ENCODE results near the gene TSPAN1.

DNA sequence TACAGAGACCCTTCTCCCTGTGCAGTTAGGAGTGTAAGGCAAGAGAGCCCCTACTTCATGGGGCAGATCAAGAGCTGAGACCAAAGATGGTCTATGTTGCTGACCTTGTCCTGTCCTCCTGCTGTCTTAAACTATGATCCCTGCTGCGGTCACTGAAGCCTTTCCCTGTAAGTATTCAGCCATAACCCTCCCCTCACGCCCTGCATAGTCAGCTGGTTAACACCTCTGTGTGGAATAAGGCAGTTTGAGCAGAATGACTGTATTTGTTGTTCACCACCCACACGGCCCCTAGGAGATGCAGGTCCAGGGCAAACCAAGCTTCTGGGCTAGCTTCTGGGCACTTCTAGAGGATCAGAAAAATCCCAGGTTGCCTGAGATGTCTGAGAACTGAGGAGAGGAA, 356 bp downstream of the TSPAN1 start:
- TF ChIP-seq ZBTB8A (CRISPR knock-in tag; IDR thresholded peaks at IDR 0.05; ENCODE audit: borderline replicate concordance, low read depth) (no peak), EP300 (IDR thresholded peaks at IDR 0.05; ENCODE audit: low read depth in 2 of 2, low read length in 2 of 2) (no peak), EP300 (CRISPR knock-in tag; IDR thresholded peaks at IDR 0.05; ENCODE audit: borderline replicate concordance) (no peak), GABPB1 (CRISPR knock-in tag; IDR thresholded peaks at IDR 0.05) (no peak), SPEN (CRISPR knock-in tag; IDR thresholded peaks at IDR 0.05; ENCODE audit: low read depth) (no peak), POLR2A (IDR thresholded peaks at IDR 0.05; ENCODE audit: insufficient read depth in 1 of 2, low read depth in 2 of 2, low read length in 2 of 2) (no peak), ZNF720 (CRISPR knock-in tag; IDR thresholded peaks at IDR 0.05) (no peak), RAD51 (IDR thresholded peaks at IDR 0.05; ENCODE audit: borderline replicate concordance) (no peak), ZNF207 (IDR thresholded peaks at IDR 0.05; ENCODE audit: borderline replicate concordance) (no peak), CBX5 (CRISPR knock-in tag; IDR thresholded peaks at IDR 0.05; ENCODE audit: borderline replicate concordance) (no peak), TRIM24 (CRISPR knock-in tag; IDR thresholded peaks at IDR 0.05) (no peak), YY1 (IDR thresholded peaks at IDR 0.05; ENCODE audit: insufficient read depth, insufficient replicate concordance, low read depth, low read length) (no peak)
- TF ChIP-seq, protein P1, sequence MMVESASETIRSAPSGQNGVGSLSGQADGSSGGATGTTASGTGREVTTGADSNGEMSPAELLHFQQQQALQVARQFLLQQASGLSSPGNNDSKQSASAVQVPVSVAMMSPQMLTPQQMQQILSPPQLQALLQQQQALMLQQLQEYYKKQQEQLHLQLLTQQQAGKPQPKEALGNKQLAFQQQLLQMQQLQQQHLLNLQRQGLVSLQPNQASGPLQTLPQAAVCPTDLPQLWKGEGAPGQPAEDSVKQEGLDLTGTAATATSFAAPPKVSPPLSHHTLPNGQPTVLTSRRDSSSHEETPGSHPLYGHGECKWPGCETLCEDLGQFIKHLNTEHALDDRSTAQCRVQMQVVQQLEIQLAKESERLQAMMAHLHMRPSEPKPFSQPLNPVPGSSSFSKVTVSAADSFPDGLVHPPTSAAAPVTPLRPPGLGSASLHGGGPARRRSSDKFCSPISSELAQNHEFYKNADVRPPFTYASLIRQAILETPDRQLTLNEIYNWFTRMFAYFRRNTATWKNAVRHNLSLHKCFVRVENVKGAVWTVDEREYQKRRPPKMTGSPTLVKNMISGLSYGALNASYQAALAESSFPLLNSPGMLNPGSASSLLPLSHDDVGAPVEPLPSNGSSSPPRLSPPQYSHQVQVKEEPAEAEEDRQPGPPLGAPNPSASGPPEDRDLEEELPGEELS (CRISPR knock-in tag; IDR thresholded peaks at IDR 0.05) = no peak
- TF ChIP-seq, protein P2, sequence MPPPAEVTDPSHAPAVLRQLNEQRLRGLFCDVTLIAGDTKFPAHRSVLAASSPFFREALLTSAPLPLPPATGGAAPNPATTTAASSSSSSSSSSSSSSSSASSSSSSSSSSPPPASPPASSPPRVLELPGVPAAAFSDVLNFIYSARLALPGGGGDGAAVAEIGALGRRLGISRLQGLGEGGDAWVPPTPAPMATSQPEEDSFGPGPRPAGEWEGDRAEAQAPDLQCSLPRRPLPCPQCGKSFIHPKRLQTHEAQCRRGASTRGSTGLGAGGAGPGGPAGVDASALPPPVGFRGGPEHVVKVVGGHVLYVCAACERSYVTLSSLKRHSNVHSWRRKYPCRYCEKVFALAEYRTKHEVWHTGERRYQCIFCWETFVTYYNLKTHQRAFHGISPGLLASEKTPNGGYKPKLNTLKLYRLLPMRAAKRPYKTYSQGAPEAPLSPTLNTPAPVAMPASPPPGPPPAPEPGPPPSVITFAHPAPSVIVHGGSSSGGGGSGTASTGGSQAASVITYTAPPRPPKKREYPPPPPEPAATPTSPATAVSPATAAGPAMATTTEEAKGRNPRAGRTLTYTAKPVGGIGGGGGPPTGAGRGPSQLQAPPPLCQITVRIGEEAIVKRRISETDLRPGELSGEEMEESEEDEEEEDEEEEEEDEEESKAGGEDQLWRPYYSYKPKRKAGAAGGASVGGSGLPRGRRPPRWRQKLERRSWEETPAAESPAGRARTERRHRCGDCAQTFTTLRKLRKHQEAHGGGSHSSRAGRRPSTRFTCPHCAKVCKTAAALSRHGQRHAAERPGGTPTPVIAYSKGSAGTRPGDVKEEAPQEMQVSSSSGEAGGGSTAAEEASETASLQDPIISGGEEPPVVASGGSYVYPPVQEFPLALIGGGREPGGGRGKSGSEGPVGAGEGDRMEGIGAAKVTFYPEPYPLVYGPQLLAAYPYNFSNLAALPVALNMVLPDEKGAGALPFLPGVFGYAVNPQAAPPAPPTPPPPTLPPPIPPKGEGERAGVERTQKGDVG (CRISPR knock-in tag; IDR thresholded peaks at IDR 0.05; ENCODE audit: borderline replicate concordance) = no peak
- TF ChIP-seq, protein P3, sequence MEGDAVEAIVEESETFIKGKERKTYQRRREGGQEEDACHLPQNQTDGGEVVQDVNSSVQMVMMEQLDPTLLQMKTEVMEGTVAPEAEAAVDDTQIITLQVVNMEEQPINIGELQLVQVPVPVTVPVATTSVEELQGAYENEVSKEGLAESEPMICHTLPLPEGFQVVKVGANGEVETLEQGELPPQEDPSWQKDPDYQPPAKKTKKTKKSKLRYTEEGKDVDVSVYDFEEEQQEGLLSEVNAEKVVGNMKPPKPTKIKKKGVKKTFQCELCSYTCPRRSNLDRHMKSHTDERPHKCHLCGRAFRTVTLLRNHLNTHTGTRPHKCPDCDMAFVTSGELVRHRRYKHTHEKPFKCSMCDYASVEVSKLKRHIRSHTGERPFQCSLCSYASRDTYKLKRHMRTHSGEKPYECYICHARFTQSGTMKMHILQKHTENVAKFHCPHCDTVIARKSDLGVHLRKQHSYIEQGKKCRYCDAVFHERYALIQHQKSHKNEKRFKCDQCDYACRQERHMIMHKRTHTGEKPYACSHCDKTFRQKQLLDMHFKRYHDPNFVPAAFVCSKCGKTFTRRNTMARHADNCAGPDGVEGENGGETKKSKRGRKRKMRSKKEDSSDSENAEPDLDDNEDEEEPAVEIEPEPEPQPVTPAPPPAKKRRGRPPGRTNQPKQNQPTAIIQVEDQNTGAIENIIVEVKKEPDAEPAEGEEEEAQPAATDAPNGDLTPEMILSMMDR (CRISPR knock-in tag; IDR thresholded peaks at IDR 0.05) = no peak

Measured in HepG2 (cell line).